Activated effector memory CD4-positive, alpha-beta T cell treated with Interleukin-2 at 50 U/mL for 16 hours (primary cell): ENCODE measurements around the gene C5orf52.
A peak's percentile ranks its signal among the peaks of the same experiment; 100 is the strongest.
"Not testable (repeated sequence)": the region's sequence is repeated elsewhere in the genome, so short reads cannot be mapped to it uniquely, and the experiment has no call there.

Experiments
- DNase-seq: peaks from one replicate; pipeline ENCODE4 v3.0.0-alpha.2; 2020

The C5orf52 gene

DNA sequence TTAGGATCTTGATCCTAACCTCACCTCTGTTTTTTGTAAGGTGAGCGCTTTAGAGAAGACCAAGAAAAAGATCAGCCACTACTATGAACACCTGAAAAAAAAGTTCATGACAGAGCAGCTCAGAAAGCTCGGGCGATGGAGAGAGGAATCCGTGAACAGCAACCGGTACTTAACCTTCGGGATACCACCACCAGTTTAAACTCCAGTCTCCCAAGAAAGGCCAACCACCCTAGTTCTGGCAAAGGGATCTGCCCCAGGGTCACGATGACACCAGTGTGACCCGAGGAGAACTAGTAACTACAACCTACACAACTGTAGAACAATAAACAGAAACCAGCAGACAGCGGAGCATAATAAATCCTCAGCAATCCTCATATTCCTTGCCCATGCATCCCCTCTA is 8.5 kb downstream of the C5orf52 start:
- no peak for DNase-seq

DNA sequence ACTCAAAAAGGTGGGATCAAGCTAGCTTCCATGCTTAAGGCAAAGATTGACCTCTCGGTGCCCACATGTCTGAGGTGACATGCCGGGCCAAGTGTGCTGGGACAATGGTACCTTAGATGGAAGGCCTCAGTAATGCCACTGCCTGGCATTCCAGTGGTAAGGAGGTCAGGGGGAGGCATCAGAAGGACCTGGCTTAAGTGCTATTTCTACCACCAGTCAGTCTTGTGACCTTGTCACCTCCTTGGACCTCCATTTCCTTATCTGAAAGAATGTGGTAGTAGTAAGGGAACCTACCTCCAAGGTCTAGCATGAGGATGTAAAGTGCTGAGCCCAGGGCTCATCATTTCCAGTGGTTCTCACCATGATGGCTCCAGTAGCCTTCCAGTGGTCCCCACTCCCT is 8.9 kb downstream of the C5orf52 start:
- DNase-seq = no peak

DNA sequence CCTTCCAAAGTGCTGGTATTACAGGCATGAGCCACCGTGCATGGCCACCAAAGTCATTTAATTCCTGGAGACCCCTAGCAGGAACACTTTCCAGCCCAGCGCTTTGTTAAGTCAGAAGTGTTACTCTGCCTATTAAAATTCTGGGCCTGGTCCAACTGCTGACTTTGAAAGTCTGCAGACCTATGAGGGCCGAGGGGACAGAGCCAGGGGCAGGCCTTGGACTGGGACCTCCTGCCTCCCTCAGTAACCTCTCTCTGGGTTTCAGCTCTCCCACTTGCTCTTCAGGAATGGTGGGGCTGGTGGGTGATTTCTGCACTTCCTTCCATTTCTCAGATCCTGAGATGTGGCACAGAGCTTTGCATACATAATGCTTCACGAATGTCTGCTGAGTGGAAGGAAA is 9.7 kb downstream of the C5orf52 start:
- DNase-seq = no peak

DNA sequence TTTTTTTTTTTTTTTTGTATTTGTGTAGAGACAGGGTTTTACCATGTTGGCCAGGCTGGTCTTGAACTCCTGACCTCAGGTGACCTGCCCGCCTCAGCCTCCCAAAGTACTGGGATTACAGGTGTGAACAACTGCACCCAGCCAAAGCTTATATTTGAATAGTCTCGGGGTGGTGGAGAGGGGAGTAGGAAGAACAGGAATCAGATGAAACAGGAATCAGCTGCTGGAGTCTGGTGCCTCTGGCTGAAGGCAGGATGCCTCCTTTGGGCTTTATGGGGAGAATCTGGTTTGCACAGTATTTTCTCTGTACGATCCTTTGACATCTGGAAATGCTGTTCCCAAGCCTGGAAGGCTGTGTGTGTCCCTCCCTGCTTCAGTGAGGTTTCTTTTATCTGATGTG is 10.9 kb downstream of the C5orf52 start:
- no peak for DNase-seq

DNA sequence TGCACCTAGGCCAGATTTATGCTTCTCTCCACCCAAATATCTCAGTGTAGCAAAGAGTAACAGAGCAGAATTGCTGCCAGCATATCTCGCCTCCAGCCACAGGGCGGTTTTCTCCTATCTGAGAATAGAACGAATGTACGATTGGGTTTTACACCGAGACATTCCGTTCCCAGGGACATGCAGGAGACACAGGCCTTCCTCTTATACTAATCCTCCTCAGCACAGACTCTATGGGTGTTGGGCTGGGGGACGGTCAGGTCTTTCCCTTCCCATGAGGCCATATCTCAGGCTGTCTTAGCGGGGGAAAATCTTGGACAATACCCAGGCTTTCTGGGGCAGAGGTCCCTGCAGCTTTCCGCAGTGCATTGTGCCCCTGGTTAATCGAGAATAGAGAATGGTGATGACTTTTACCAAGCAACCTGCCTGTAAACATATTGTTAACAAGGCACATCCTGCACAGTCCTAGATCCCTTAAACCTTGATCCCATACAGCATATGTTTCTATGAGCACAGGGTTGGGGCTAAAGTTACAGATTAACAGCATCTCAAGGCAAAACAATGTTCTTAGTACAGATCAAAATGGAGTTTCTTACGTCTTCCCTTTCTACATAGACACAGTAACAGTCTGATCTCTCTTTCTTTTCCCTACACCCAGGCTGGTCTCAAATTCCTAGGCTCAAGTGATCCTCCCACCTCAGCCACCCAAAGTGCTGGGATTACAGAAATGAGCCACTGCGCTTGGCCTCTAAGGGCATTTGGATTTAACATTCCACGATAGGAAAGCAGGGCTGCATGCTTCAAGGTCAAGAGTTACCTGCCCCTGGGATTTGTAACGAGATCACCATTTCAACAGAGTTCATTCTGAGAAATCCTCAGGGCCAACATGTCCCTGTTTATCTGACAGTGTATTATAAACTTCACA is 15.2 kb downstream of the C5orf52 start:
- DNase-seq = not testable (repeated sequence)

DNA sequence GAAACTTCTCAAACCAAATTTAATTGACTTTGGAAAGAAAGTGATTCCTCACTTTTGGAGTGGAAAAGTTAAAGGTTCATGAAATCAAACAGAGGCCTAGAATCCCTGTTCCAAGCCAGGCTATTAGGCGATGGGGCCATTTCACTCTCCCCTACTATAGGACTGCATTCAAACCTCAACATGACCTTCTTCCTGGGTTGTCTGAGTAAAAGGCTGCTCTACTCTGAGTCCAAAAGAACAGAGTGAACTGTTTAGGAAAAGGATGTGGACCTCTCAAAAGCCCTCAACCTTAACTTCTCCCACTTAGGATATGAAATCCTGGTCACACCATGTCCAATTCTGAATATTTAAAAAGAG is 15.8 kb downstream of the C5orf52 start:
- no peak for DNase-seq

DNA sequence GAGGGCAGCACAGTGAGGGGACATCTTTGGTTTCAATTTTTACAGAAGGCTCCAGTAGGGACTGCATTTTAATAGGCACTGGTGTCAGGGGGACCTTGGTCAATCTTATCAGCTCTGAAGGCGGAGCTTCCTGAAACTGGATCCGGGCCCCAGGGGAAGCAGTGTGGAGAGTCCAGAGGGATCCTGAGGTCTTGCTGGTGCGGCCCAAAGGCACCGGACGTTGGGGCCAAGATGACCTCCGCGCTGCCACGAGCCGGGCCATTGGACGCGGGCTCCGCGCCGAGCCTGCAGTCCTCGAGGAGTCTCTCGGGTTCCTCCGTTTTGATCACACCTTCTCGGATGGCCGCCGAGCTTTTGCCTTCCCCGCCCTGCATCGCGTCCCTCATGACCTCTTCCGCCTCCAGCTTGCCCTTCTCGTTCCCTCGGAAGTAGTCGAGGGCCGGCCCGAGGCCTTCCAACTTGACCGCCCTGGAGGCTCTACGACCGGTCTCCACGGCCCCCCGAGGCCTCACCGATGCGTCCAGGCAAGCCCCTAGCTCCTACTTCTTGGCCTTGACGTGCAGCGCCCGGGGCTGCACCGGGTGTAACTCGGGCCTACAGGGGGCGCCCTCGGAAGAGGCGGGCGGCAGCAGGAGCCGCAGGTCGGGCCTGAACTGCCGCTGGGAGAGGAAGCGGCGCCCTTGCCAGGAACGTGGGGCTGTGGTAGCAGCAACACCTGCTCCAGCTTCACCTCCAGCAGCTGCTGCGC is 18.8 kb downstream of the C5orf52 start:
- peak; percentile 16 for DNase-seq

DNA sequence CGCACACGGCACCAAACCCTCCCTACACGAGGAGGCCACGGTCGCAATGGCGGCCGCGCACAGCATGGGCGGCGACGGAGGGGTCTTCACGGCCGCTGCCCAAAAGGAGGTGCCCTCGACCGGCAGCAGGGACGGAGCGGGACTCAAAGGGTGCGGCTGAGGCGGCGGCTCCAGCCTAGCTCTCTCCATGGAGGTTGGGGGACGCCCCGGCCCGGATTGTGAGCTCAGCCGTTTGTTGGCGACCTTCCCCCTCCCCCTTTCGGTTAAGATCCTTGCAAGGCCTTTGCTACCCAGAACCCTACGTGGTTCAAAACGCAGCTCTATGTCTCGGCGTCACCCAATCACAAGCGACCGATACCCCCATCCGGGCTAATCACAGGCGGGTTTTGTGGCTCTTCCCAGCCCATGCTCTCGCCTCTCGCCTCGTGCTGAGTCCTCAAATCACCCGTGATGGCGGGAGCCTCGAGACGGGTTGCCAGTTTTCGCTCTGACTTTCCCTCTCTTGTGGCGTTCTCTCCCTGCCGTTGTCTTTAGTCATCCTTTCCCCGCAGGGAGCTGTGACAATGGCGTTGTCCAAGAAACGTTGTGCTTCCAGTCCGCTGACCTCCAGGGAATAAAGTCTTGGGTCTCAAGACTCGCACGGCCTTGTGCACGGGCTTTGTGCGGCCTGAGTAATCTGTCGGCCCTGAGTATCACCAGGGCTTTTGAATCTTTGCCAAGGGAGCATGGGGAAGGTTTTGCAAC is 19.5 kb downstream of the C5orf52 start:
- no peak for DNase-seq

DNA sequence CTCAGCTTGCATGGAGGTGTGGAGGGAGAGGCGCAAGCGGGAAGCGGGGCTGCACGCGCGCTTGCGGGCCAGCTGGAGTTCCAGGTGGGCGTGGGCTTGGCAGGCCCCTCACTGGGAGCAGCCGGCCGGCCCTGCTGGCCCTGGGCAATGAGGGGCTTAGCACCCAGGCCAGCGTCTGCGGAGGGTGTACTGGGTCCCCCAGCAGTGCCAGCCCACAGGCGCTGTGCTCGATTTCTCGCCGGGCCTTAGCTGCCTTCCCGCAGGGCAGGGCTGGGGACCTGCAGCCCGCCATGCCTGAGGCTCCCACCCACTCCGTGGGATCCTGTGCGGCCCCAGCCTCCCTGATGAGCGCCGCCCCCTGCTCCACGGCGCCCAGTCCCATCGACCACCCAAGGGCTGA is 22.5 kb downstream of the C5orf52 start:
- DNase-seq = not testable (repeated sequence)

DNA sequence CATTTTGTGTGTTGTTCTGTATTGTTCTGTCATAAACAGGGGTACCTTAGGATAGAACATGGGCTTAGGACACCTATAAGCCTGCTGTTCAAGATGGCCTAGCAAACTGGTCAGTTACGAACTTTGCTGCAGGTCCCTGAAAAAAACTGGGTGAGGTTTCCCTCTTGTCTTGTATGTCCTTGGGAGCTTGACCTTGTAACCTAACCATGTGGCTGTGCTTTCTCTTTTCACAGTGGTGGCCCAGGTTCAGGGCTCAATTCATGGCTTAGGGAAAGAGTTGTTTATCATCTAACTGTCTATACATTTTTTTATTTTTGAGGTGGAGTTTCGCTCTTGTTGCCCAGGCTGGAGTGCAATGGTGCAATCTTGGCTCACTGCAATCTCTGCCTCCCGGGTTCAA is 24.8 kb downstream of the C5orf52 start:
- not testable (repeated sequence) for DNase-seq

DNA sequence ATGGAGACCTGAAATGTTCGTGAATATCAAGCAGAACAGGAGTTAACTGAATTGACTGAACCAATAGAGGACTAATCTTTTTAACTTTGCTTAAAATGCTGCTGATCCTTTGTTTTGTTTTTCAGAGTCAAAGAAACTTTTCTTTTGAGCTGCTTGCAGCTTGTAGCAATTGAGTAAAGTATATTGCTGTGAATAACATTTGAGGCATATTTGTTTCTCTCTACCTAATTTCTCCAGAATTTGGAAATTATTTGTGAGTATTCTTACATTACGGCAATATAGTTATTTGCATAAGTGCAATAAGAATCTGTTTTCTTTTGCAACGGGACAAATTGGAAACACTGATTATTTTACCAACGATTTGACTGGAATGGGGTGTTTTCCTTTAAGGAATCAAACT is 27.3 kb downstream of the C5orf52 start:
- not testable (repeated sequence) for DNase-seq

DNA sequence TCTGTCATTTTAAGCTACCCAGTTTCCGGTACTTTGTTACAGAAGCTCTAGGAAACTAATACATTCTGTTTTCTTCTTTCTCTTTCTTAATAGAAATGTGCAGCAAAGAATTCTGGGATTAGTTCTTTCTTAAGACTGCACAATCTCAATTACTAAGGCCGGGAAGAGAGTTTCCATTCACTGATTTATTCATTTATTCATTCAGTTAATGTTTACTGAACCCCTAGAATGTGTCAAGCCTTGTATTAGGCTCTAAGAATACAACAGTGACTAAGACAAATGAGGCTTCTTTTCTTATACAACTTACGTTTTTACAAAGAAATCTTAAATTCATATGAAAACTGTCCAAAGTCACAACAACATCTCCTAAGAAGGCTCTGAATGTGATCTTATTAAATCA is 32.4 kb downstream of the C5orf52 start:
- DNase-seq = no peak

DNA sequence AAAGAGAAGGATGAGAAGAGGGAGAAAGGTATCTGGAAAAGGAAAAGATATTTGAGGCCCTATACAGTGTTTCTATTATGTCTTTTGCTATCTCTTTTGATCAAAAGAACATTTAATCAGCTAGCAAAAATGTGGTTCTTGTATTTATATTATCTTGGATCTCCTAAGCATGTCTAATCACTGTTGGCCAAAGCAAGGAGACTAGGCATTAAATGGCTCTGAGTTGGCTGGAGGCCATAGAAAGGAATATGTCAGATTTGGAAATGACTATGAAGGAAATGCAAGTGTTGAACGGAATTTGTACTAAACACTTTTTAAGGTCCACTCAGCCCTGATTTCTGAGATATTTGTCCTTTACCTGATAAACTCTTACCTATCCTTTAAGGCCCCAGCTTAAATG is 37.5 kb downstream of the C5orf52 start:
- DNase-seq = no peak

DNA sequence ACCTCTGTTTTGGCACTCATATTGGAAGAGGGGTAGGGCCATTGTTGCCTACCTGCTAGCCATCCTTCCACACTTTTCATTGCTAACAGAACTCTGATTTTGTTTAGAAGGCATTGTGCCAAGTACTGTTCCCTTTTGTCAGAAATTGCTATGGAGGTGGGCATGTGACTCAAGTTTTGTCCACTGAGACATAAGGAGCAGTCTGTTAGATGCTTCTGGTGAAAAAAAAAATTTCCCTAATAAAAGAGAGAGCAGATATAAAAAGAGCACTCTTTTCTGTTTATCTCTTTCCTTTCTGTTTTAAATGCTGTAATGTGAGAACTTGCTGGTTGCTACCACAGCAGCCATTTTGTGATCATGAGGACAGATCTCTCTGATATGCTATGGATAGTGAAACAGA is 38.0 kb downstream of the C5orf52 start:
- DNase-seq = no peak

DNA sequence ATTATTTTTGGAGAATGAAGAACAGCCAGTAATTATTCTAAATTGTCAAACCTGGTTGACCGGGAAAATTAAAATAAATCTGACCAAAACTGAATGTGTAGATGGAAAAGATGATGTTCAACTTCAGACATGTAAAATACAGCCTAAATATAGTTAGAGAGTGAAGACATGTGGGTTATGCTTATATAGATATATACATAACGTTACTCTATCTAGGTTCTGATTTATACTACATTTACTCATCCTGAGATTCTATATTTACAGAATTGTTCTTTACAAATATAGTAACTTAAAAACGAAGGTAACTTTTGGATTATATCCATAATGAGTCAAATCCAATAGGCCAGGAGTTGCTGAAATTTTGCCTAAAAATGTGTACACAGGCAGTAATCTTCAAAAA is 39.1 kb downstream of the C5orf52 start:
- DNase-seq = no peak

DNA sequence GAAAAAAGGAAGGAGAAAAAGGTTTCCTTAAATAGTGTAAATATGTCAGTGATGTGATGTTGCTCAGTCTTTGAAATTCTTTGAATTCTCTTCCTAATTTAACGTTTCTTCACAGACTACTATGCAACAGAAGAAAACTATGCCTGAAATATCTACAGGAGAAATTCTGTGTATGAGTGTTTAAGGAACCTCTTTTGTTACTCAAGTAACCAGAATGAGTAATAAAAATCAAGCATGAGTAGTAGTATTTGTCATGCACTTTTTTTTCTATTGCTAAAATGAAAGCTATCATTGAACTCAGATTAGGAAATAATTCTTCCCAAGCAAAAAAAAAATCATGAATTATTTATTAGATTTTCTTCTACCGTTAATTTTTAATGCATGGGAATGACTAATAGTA is 39.5 kb downstream of the C5orf52 start:
- no peak for DNase-seq

DNA sequence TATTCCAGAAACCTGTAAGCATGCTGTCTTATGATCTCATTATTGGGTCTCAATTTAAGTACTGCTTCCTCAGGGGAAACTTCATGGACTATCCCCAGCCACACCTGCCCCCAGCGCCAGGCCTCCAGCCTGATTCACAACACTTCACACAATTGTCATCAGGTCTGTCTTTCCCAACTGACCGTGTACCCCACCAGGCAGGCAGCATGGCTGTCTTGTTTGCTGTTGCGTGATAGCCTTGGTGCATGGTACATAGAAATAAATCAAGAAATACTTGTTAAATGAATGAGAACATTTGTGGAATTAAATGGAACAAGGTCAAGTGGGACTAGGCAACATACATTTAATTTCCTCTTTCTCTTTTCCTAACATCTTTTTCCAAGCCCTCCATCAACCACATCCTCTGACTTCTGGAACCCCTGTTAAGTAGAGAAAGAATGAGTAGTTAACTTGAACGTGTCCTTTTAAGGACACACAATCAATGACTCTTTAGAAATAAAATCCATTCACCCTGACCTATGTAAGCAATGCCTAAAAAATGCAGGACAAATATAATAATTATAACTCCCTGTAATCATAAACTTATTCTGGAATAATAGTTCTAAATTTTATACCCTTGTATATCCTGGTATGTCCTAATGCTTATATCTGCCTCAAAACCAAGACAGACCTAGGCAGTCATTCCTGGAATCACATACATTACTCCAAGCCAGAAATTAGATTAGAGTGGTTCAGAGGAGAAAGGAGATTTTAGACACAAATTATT is 42.7 kb downstream of the C5orf52 start:
- no peak for DNase-seq

DNA sequence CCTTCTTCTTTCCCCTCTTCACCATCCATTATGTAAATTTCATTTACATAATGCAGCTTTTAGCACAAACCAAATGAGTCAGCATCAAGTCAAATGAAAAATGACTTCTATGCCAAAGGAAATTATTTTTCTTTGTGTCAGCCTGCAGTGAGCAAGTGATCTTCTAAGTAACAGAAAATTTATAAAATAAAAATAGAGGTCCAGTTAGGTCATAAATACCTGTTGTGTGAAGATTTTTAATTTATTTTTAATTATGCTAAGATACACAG is 43.2 kb downstream of the C5orf52 start:
- DNase-seq = no peak

DNA sequence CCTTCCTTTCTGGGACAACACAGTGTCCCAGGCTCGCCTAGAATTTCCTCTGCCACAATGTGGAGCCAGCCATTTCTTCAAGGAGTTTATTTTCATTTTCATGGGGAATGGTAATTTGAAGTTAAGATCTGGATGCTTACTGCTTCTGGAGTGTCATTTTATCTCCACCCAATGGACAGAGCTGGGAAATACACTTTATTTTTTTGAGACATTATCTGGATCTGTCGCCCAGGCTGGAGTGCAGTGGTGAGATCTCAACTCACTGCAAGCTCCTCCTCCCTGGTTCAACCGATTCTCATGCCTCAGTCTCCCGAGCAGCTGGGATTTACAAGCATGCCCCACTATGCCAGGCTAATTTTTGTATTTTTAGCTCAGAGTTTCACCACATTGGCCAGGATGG is 47.2 kb downstream of the C5orf52 start:
- no peak for DNase-seq

DNA sequence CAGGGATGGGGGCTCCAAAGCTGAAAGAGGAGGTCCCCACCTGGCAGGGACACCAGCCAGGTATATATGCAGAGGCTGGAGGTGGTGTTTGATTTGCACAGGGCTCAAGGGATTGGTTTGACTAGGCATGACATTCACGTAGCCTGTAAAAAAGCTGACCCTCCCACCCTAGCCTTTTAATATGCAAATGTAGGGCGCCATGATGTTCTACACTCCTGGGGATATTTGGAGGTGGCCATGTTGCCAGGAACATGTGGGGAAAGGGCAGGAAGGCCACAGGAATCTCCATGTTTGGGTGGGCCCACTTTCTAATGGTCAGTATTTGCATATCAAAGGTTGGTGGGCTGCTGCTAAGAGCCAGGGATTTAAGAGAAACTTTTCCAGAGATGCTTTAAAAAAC is 47.9 kb downstream of the C5orf52 start:
- no peak for DNase-seq

DNA sequence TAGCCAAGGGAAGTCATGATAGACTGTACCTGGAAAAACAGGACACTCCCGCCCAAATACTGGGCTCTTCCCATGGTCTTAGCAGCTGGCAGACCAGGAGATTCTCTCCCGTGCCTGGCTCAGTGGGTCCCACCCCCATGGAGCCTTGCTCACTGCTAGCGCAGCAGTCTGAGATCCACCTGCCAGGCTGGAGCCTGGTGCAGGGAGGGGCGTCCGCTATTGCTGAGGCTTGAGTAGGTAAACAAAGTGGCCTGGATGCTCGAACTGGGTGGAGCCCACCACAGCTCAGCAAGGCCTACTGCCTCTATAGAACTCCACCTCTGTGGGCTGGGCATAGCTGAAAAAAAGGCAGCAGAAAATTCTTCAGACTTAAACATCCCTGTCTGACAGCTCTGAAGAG is 49.8 kb downstream of the C5orf52 start:
- DNase-seq = no peak

DNA sequence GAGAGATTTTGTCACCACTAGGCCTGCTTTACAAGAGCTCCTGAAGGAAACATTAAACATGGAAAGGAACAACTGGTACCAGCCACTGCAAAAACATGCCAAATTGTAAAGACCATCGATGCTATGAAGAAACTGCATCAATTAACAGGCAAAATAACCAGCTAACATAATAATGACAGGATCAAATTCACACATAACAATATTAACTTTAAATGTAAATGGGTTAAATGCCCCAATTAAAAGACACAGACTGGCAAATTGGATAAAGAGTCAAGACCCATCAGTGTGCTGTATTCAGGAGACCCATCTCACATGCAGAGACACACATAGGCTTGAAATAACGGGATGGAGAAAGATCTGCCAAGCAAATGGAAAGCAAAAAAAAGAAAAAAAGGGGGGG is 51.6 kb downstream of the C5orf52 start:
- not testable (repeated sequence) for DNase-seq

DNA sequence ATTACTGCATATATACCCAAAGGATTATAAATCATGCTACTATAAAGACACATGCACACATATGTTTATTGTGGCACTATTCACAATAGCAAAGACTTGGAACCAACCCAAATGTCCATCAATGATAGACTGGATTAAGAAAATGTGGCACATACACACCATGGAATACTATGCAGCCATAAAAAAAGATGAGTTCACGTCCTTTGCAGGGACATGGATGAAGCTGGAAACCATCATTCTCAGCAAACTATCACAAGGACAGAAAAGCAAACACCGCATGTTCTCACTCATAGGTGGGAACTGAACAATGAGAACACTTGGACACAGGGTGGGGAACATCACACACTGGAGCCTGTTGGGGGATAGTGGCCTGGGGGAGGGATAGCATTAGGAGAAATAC is 55.3 kb downstream of the C5orf52 start:
- not testable (repeated sequence) for DNase-seq
